GM12878 (cell line): ENCODE results near the gene CDC42SE2. TPM values are rescaled to one million over a fixed set of nuclear protein-coding genes. Genes with fewer than 3 reads are reported as not detected.

ENCODE experiments used
- ATAC-seq: fragments of 200-7000 bp; cut with Tn5 transposase; 3 replicates; pipeline ENCODE4 v1.9.1; 2020; ENCODE audit warnings: mild to moderate bottlenecking, moderate library complexity
- BruUV-seq: library from RNA; stranded (reverse); fragments of 400-500 nt; replicated peaks from 2 replicates; lab custom pipeline; 2021; lab: Mats Ljungman, UMichigan
- CTCF ChIA-PET: fragments of 300-600 bp; sonication (Branson Sonifier 250); formaldehyde crosslinking; extraction: SDS; loops from one replicate; lab custom pipeline; 2021; ENCODE audit warnings: inconsistent platforms; lab: Yijun Ruan, JAX
- POLR2A ChIA-PET: fragments of 350-600 bp; formaldehyde crosslinking; extraction: SDS; loops from one replicate; lab custom pipeline; 2021; ENCODE audit warnings: inconsistent platforms; lab: Charles Lee
- RAD21 ChIA-PET: fragments of 300-600 bp; sonication (Branson Sonifier 250); formaldehyde crosslinking; loops from one replicate; lab custom pipeline; 2023; ENCODE audit warnings: antibody characterized with exemption; ENCODE audit not compliant: unreplicated experiment; lab: Charles Lee
- SMC1A ChIA-PET: fragments of 300-600 bp; sonication (Branson Sonifier 250); formaldehyde crosslinking; loops from one replicate; lab custom pipeline; 2023; ENCODE audit not compliant: unreplicated experiment, uncharacterized antibody; lab: Charles Lee
- DNase-seq: peaks from one replicate; pipeline ENCODE4 v3.0.0-alpha.2; 2011; ENCODE audit warnings: low read depth, low spot score
- FAIRE-seq: peaks from 3 replicates; lab custom pipeline; 2011; peaks lifted over from hg19 to GRCh38; lab: Jason Lieb, UNC
- H2AFZ ChIP-seq: 2 replicates; pipeline ENCODE4 v1.6.0; 2011; ENCODE audit warnings: low read depth, low read length, control low read depth; ENCODE audit not compliant: control insufficient read depth
- H3K27ac ChIP-seq: 2 replicates; pipeline ENCODE4 v1.5.1; 2011; ENCODE audit warnings: control low read depth; ENCODE audit not compliant: control insufficient read depth, insufficient read depth
- H3K27me3 ChIP-seq, 2 experiments: replicated peaks in 1 of 2; 2 replicates each; pipeline versions ENCODE4 v1.6.0 to v1.6.1; 2011; ENCODE audit warnings: low read length in 1 of 2; ENCODE audit not compliant: control insufficient read depth in 2 of 2, insufficient read depth in 2 of 2
- H3K36me3 ChIP-seq, 2 experiments: 2 replicates each; pipeline ENCODE4 v1.5.1; 2011; ENCODE audit warnings: low read length in 1 of 2; ENCODE audit not compliant: control insufficient read depth in 2 of 2, insufficient read depth in 2 of 2
- H3K4me1 ChIP-seq: 2 replicates; pipeline ENCODE4 v1.6.1; 2011; ENCODE audit warnings: mild to moderate bottlenecking, low read length, moderate library complexity, mixed read lengths; ENCODE audit not compliant: control insufficient read depth, insufficient read depth
- H3K4me2 ChIP-seq: 2 replicates; pipeline ENCODE4 v1.6.0; 2011; ENCODE audit warnings: control low read depth; ENCODE audit not compliant: control insufficient read depth, insufficient read depth
- H3K4me3 ChIP-seq: fragments of 200-600 bp; sonication (generic); 2 replicates; pipeline ENCODE4 v1.5.1; 2016
- H3K79me2 ChIP-seq: 2 replicates; pipeline ENCODE4 v1.6.0; 2011; ENCODE audit warnings: low read length; ENCODE audit not compliant: control insufficient read depth, insufficient read depth
- H3K9ac ChIP-seq: 2 replicates; pipeline ENCODE4 v1.8.0; 2011; ENCODE audit warnings: low read length, control low read depth, mixed read lengths; ENCODE audit not compliant: control insufficient read depth, insufficient read depth
- H3K9me3 ChIP-seq: replicated peaks from 3 replicates; pipeline ENCODE4 v1.5.1; 2011; ENCODE audit warnings: mild to moderate bottlenecking, low read length; ENCODE audit not compliant: control insufficient read depth, insufficient read depth
- H4K20me1 ChIP-seq: 2 replicates; pipeline ENCODE4 v1.6.0; 2011; ENCODE audit not compliant: control insufficient read depth, insufficient read depth
- BCL11A ChIP-seq: IDR thresholded peaks from 2 replicates; pipeline ENCODE4 v1.6.1; 2011; ENCODE audit warnings: low read depth, low read length
- BMI1 ChIP-seq: fragments of 450-650 bp; IDR thresholded peaks from 2 replicates; pipeline ENCODE4 v1.6.1; 2016; ENCODE audit warnings: mild to moderate bottlenecking, moderate library complexity, borderline replicate concordance
- BRCA1 ChIP-seq: IDR thresholded peaks from 2 replicates; pipeline ENCODE4 v1.6.1; 2011; ENCODE audit warnings: low read depth, low read length, improper control_type of control experiment
- CREB1 ChIP-seq: IDR thresholded peaks from 2 replicates; pipeline ENCODE4 v1.6.1; 2012; ENCODE audit warnings: low read depth, mild to moderate bottlenecking, inconsistent platforms
- E4F1 ChIP-seq: fragments of 450-650 bp; IDR thresholded peaks from 2 replicates; pipeline ENCODE4 v1.6.1; 2018; ENCODE audit warnings: borderline replicate concordance, mild to moderate bottlenecking; ENCODE audit not compliant: partially characterized antibody
- ETV6 ChIP-seq, 2 experiments: fragments of 450-650 bp in 1 of 2; IDR thresholded peaks in 1 of 2; conservative IDR thresholded peaks in 1 of 2; 2 replicates each; pipeline ENCODE4 v1.6.1; 2014; ENCODE audit warnings: antibody characterized with exemption in 1 of 2, borderline replicate concordance in 1 of 2, low read depth in 1 of 2, mild to moderate bottlenecking in 1 of 2, moderate library complexity in 1 of 2
- FOXK2 ChIP-seq: fragments of 450-650 bp; IDR thresholded peaks from 2 replicates; pipeline ENCODE4 v1.6.1; 2017; ENCODE audit warnings: mild to moderate bottlenecking, moderate library complexity
- HCFC1 ChIP-seq: fragments of 150-350 bp; IDR thresholded peaks from 2 replicates; pipeline ENCODE4 v1.6.1; 2014; ENCODE audit warnings: low read length
- JUND ChIP-seq: IDR thresholded peaks from 2 replicates; pipeline ENCODE4 v1.6.1; 2012; ENCODE audit warnings: low read depth, mild to moderate bottlenecking, low read length, improper control_type of control experiment, moderate library complexity
- KLF5 ChIP-seq: fragments of 450-650 bp; IDR thresholded peaks from 2 replicates; pipeline ENCODE4 v1.6.1; 2014; ENCODE audit warnings: mild to moderate bottlenecking; ENCODE audit not compliant: partially characterized antibody
- MYB ChIP-seq: fragments of 150-350 bp; IDR thresholded peaks from 2 replicates; pipeline ENCODE4 v1.6.1; 2014; ENCODE audit warnings: mild to moderate bottlenecking, low read depth, low read length, borderline replicate concordance
- NFYB ChIP-seq: IDR thresholded peaks from 2 replicates; pipeline ENCODE4 v1.6.1; 2011; ENCODE audit warnings: low read depth, mild to moderate bottlenecking, low read length, improper control_type of control experiment, moderate library complexity; ENCODE audit not compliant: insufficient read depth
- POLR2A ChIP-seq: IDR thresholded peaks from 2 replicates; pipeline ENCODE4 v1.6.1; 2011; ENCODE audit warnings: low read depth, mild to moderate bottlenecking, low read length
- POLR2AphosphoS2 ChIP-seq: IDR thresholded peaks from 2 replicates; pipeline ENCODE4 v1.6.1; 2011; ENCODE audit warnings: low read depth, mild to moderate bottlenecking, low read length, improper control_type of control experiment, moderate library complexity
- RBBP5 ChIP-seq: fragments of 200-600 bp; sonication (generic); conservative IDR thresholded peaks from 2 replicates; pipeline ENCODE4 v1.6.1; 2016
- SP1 ChIP-seq: IDR thresholded peaks from one replicate; pipeline ENCODE4 v1.6.1; 2011; ENCODE audit warnings: low read depth, low read length
- SUZ12 ChIP-seq: fragments of 200-600 bp; sonication (generic); IDR thresholded peaks from one replicate; pipeline ENCODE4 v1.6.1; 2018; ENCODE audit warnings: antibody characterized with exemption, mild to moderate bottlenecking; ENCODE audit not compliant: unreplicated experiment
- TARDBP ChIP-seq: IDR thresholded peaks from 2 replicates; pipeline ENCODE4 v1.6.1; 2016; ENCODE audit warnings: borderline replicate concordance
- TCF3 ChIP-seq: IDR thresholded peaks from 2 replicates; pipeline ENCODE4 v1.6.1; 2012; ENCODE audit warnings: low read depth, mild to moderate bottlenecking, low read length, borderline replicate concordance; ENCODE audit not compliant: insufficient read depth
- ZBED1 ChIP-seq: IDR thresholded peaks from 2 replicates; pipeline ENCODE4 v1.6.1; 2016; ENCODE audit warnings: borderline replicate concordance
- ZZZ3 ChIP-seq: IDR thresholded peaks from 2 replicates; pipeline ENCODE4 v1.6.1; 2011; ENCODE audit warnings: low read depth; ENCODE audit not compliant: control insufficient read depth, insufficient read length
- WGBS: methylation state at CpG from one replicate; pipeline ENCODE4 v1.1.6; 2016; ENCODE audit warnings: low lambda C conversion rate; ENCODE audit not compliant: insufficient replicate concordance, insufficient coverage; ENCODE audit errors: missing lambda C conversion rate; 5-methylcytosine and 5-hydroxymethylcytosine counted together
- in situ Hi-C: fragments of 300-500 bp; cut with MboI; formaldehyde crosslinking; loops from 9 replicates; pipeline ENCODE4 v1.14.3; 2018; ENCODE audit warnings: mixed read lengths
- intact Hi-C: fragments of 100-400 bp; cut with micrococcal nuclease; formaldehyde crosslinking; loops from one replicate; pipeline ENCODE4 v1.14.2; 2022; ENCODE audit not compliant: unreplicated experiment
- polyA plus RNA-seq, 11 experiments: library from polyadenylated mRNA; depleted of rRNA in 4 of 11; unstranded in 6 of 11; stranded (reverse) in 5 of 11; fragments of >200 nt; fragmentation: Nextera tagmentation in 4 of 11; fragmentation: Illumina TruSeq in 1 of 11; extraction: Ambion mirVana in 4 of 11; extraction: Trizol in 1 of 11; gene quantifications; 1 replicate in 1 of 11; 2 replicates in 10 of 11; pipeline versions ENCODE4 v1.2.1 to v1.2.3, GENCODE V29; 2011 to 2016; ENCODE audit warnings: inconsistent platforms in 2 of 11, missing spikeins in 2 of 11, low read depth in 1 of 11
- total RNA-seq, 4 experiments: library from RNA; depleted of rRNA in 3 of 4; stranded (reverse); fragments of >200 nt in 3 of 4; fragmentation: Illumina TruSeq in 1 of 4; extraction: Trizol in 1 of 4; gene quantifications; 2 replicates each; pipeline versions ENCODE4 v1.2.1 to v1.2.3, GENCODE V29; 2013 to 2021
- TF ChIP-seq, protein P1 (sequence below): IDR thresholded peaks from 2 replicates; pipeline ENCODE4 v1.6.1; 2011; ENCODE audit warnings: borderline replicate concordance, low read depth, mild to moderate bottlenecking, moderate library complexity, low read length; ENCODE audit not compliant: insufficient read depth, poor library complexity, severe bottlenecking

CDC42SE2 gene
- total and polyA plus RNA-seq, 10 of the 15 experiments (the other 5 are each of a cell fraction or from before 2014, with no cell fraction given) = 57.0 to 148 (median 80.3) TPM

DNA sequence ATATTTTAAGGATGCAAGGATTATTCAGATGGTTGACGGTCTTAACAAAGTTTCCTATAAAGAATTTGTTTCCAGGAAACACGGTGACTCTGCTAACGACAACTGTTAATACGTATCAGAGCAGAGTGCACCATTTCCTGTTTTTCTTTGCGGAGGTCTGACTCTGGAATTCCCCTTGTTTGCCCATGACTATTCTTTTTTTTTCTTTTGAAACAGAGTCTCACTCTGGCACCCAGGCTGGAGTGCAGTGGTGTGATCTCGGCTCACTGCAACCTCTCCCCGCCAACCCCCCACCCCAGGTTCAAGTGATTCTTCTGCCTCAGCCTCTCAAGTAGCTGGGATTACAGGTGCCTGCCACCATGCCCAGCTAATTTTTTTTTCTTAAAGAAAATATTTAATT, 115.9 kb downstream of the CDC42SE2 start:
- Histone ChIP-seq H3K4me3 (no peak overlapping the region), H3K9me3 (no peaks in the 10 kb centered on the region), H3K79me2 (peaks cover 92% of the 10 kb centered on the region), H3K36me3 (no peaks in the 10 kb centered on the region), H4K20me1 (no peaks in the 10 kb centered on the region), H3K4me1 (peaks cover 81% of the 10 kb centered on the region), H3K4me2 (peak overlapping the region; percentile 86), H3K9ac (peak overlapping the region; percentile 60), H2AFZ (no peak overlapping the region), H3K27me3 (no peaks in the 10 kb centered on the region), H3K27ac (peak overlapping the region; percentile 95)
- in situ Hi-C loops = loop anchor here (5.0 kb wide), 2 partner anchors 167 to 212 kb away; partner anchors contain the start of gene HINT1
- WGBS = 2% methylated on average over 7 of the region's 7 CpGs
- RAD21 ChIA-PET = interaction anchor here (0.9 to 11.3 kb wide), 7 partner anchors 102 to 170 kb away, joined by 3 to 145 read pairs (median 9); partner anchors contain the start of gene CDC42SE2
- no TSS peak for BruUV-seq
- SMC1A ChIA-PET = interaction anchor here (1.0 to 7.0 kb wide), 15 partner anchors 12 to 214 kb away, joined by 3 to 55 read pairs (median 10); partner anchors contain the start of gene HINT1
- intact Hi-C loops = loop anchor here (2.0 to 5.0 kb wide), 2 partner anchors 107 to 1057 kb away; no protein-coding TSS in a partner anchor
- POLR2A ChIA-PET = interaction anchor here (0.6 to 3.4 kb wide), 3 partner anchors 12 to 115 kb away, joined by 3 to 28 read pairs (median 6); partner anchors contain the start of gene CDC42SE2
- CTCF ChIA-PET = interaction anchor here (0.6 to 1.7 kb wide), 3 partner anchors 10 to 115 kb away, joined by 3 to 7 read pairs (median 3); no protein-coding TSS in a partner anchor
- peak; percentile 86 for FAIRE-seq
- ATAC-seq = peak; percentile 57
- peak; percentile 75 for DNase-seq
- TF ChIP-seq TARDBP = no peak
- no peak for TF ChIP-seq FOXK2
- no peak for TF ChIP-seq NFYB
- no peak for TF ChIP-seq BRCA1
- TF ChIP-seq E4F1 = no peak
- 0 out of 2 replicates have a peak, but pooled peaks have one; percentile 33 for TF ChIP-seq BCL11A
- TF ChIP-seq MYB = no peak
- TF ChIP-seq POLR2AphosphoS2 = 0 out of 2 replicates have a peak, but pooled peaks have one; percentile 7
- TF ChIP-seq POLR2A = no peak
- no peak for TF ChIP-seq SP1
- TF ChIP-seq SUZ12 = no peak
- TF ChIP-seq BMI1 = 0 out of 2 replicates have a peak, but pooled peaks have one; percentile 35
- peak in 1 of 2 experiments; percentile 83; a peak in 2 of 4 replicates for TF ChIP-seq ETV6 (conservative IDR thresholded peaks at IDR 0.05 in 1 of 2, IDR thresholded peaks at IDR 0.05 in 1 of 2; ENCODE audit: borderline replicate concordance in 1 of 2, low read depth in 1 of 2)
- no peak for TF ChIP-seq HCFC1
- no peak for TF ChIP-seq JUND
- TF ChIP-seq TCF3 = no peak
- TF ChIP-seq ZZZ3 = no peak
- no peak for TF ChIP-seq RBBP5
- no peak for TF ChIP-seq KLF5
- TF ChIP-seq, protein P1, sequence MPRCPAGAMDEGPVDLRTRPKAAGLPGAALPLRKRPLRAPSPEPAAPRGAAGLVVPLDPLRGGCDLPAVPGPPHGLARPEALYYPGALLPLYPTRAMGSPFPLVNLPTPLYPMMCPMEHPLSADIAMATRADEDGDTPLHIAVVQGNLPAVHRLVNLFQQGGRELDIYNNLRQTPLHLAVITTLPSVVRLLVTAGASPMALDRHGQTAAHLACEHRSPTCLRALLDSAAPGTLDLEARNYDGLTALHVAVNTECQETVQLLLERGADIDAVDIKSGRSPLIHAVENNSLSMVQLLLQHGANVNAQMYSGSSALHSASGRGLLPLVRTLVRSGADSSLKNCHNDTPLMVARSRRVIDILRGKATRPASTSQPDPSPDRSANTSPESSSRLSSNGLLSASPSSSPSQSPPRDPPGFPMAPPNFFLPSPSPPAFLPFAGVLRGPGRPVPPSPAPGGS = no peak
- TF ChIP-seq CREB1 = peak; percentile 71
- no peak for TF ChIP-seq ZBED1
